H7 (cell line): ENCODE results near the gene FGD4. TPM values are rescaled to one million over a fixed set of nuclear protein-coding genes. Genes with fewer than 3 reads are reported as not detected.
"Not testable (repeated sequence)": the region's sequence is repeated elsewhere in the genome, so short reads cannot be mapped to it uniquely, and the experiment has no call there.

Source experiments
- DNase-seq: peaks from one replicate; pipeline ENCODE4 v3.0.0; 2012
- H3K27me3 ChIP-seq: 2 replicates; pipeline ENCODE4 v1.6.0; 2011; ENCODE audit warnings: mild to moderate bottlenecking, low read length; ENCODE audit not compliant: control insufficient read depth, insufficient read depth
- H3K36me3 ChIP-seq: replicated peaks from 2 replicates; pipeline ENCODE4 v1.5.1; 2011; ENCODE audit warnings: low read length; ENCODE audit not compliant: control insufficient read depth, insufficient read depth
- H3K4me3 ChIP-seq: 2 replicates; pipeline ENCODE4 v1.5.1; 2011; ENCODE audit warnings: low read depth, mild to moderate bottlenecking, control low read depth, low read length, moderate library complexity; ENCODE audit not compliant: insufficient read depth
- total RNA-seq: library from RNA; depleted of rRNA; stranded (reverse); fragments of >200 nt; shearing (Covaris generic); gene quantifications from 2 replicates; pipeline ENCODE4 v1.2.3, GENCODE V29; 2014

Gene FGD4
- total RNA-seq, 1 experiment from 2014 or later, result 24.0 TPM

GRCh38 chr12:32522331-32523221 lies 123.2 kb downstream of the FGD4 start:
- no peaks in the 10 kb centered on the region; the same call in 1 of the 2 replicates for H3K36me3 ChIP-seq
- no peak for DNase-seq
- no peaks in the 10 kb centered on the region for H3K27me3 ChIP-seq
- no peak overlapping the region for H3K4me3 ChIP-seq

- H3K27me3 ChIP-seq, H3K36me3 ChIP-seq, H3K4me3 ChIP-seq, DNase-seq: not testable (repeated sequence)
These were observed 126.4 kb downstream of the FGD4 start for GRCh38 chr12:32525802-32526201.

- H3K4me3 ChIP-seq, H3K27me3 ChIP-seq, DNase-seq, H3K36me3 ChIP-seq: not testable (repeated sequence)
These were observed 127.0 kb downstream of the FGD4 start for GRCh38 chr12:32526343-32526742.

- DNase-seq, result no peak
- Histone ChIP-seq H3K36me3 (no peaks in the 10 kb centered on the region), H3K27me3 (no peaks in the 10 kb centered on the region), H3K4me3 (no peak overlapping the region)
These were observed 133.1 kb downstream of the FGD4 start for GRCh38 chr12:32532422-32532821.

DNA sequence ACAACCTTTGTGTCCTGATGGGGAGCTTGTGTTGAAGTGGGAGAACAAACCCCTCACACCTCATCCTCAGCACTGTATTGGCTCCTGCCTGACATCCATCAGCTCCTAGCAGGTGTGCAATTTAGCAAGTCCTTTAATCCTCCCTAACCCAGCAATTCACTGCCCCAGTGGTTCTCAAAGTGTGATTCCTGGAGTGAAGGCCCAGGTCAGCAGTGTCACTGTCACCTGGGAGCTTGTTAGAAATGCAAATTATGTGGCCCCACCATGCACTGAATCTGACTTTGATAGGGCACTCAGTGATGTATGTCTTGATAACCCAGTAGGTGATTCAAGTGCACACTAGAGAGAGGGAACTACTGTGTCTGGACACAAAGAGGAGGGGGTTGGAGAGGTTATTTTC lies 133.6 kb downstream of the FGD4 start:
- Histone ChIP-seq H3K36me3 (no peaks in the 10 kb centered on the region), H3K4me3 (no peak overlapping the region), H3K27me3 (no peaks in the 10 kb centered on the region)
- no peak for DNase-seq

DNA sequence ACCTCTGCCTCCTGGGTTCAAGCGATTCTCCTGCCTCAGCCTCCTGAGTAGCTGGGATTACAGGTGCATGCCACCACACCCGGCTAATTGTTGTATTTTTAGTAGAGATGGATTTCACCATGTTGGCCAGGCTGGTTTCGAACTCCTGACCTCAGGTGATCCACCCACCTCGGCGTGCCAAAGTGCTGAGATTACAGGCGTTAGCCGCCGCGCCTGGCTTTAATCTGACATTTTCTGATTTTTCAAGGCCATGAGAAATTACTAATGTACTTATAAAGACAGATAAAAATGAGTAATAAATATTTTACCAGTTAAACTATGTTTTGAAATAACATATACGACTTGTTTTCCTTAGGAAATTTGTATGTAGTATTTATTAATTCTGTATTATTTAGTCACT lies 134.1 kb downstream of the FGD4 start:
- H3K27me3 ChIP-seq, H3K36me3 ChIP-seq, DNase-seq, H3K4me3 ChIP-seq: not testable (repeated sequence)

GRCh38 chr12:32533971-32534590 lies 134.7 kb downstream of the FGD4 start:
- H3K36me3 ChIP-seq, result no peaks in the 10 kb centered on the region
- peak; percentile 31 for DNase-seq
- no peaks in the 10 kb centered on the region for H3K27me3 ChIP-seq
- H3K4me3 ChIP-seq, result no peak overlapping the region

DNA sequence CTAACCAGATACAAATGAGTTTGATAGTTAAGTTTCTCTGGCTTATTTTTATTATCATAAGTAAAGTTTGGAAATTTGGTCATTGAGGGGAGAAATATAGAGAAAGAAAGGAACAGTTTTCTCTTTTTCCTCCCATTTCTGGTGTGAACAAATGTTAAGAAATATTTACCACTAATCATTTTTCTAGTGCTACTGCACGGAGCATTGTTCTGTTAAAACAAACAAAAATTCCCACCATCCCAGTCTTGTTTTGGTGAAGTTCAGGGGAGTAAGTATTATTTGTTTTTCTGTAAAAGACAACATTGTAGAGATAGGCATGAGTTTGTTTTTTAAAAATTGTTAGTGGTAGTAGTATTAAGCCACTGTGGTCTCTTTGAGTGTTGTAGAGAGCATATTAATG lies 135.3 kb downstream of the FGD4 start:
- Histone ChIP-seq H3K27me3 (no peaks in the 10 kb centered on the region), H3K36me3 (no peaks in the 10 kb centered on the region), H3K4me3 (no peak overlapping the region)
- no peak for DNase-seq

DNA sequence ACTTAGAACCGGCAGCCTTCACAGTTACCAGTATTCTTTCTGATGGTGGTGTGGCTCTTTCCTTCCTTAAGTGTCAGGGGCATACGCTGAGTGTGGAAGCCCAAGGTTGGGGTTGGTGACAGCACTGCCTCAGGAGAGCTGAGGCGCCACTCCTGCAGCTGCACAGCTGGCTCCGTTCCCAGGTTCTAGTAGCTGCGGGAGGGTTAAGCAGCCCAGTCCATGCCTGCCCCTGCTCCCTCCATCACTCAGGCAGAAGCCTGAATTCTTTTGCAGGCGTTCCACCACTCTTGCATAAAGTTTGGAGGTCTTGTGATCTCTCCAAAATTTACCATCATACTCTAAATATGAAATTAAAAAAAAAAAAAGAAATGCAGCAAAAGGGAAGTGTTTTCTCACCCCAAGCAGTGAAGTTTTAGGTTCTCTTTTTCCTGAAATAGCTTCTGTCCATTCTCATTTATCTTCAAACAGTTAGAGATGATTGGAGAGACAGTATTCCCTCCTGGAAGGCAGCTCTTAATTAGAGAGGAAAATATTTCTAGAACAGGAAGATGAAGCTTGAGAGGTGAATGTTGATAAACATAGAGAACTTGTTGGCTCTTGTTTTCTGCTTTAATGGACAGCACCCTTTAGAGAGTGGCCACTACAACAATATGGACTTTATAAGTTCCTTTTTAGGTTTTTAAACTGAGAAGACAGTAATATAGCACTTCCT lies 136.1 kb downstream of the FGD4 start:
- H3K36me3 ChIP-seq, result no peaks in the 10 kb centered on the region
- no peak overlapping the region for H3K4me3 ChIP-seq
- DNase-seq, result peak; percentile 38
- H3K27me3 ChIP-seq, result no peaks in the 10 kb centered on the region

DNA sequence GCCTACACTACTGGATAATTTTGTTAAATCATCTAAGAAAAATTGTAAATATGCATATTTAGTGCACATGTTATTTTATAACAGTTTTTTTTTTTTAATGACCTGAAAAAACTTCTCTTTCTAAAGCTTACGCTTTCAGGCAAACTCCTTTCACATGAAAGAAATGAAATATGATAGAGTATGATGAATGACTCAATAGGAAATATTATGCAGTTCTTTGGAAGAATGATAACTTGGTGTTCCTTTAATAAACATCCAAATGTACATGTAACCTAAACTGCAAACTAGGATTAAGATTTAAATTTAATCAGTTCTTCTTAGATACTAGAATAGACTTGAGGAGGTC lies 136.6 kb downstream of the FGD4 start:
- no peak for DNase-seq
- H3K27me3 ChIP-seq, result no peaks in the 10 kb centered on the region
- H3K4me3 ChIP-seq, result no peak overlapping the region
- no peaks in the 10 kb centered on the region for H3K36me3 ChIP-seq

DNA sequence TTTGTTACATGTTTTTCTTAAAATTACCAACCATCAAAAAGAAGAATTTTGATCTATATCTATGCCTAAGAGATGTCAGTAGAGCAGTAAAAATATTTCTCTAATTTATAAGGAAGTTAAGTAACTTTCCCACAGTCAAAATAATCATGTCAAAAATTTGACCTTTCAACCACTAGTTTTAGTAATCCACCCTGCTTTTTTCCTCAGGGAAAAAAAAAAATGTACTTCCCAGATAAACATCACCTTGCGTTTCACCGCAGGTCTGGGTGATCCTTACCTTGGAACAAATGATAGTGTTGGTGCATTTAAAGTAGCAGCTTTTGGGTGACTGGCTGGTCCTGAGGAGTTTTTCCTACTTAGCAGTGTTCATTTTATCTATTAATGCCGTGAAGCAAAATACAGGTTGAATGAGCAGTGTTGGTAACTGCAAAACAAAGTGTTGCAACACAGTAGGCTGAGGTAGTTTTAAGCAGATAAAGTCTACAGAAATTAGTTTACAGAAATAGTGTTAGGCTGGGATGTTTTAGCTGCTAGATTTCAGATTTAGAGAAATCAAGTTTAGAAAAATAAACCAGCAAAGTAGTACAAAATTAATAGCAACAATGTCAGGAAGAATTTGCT lies 142.5 kb downstream of the FGD4 start:
- Histone ChIP-seq H3K4me3 (no peak overlapping the region), H3K27me3 (no peaks in the 10 kb centered on the region), H3K36me3 (no peaks in the 10 kb centered on the region)
- no peak for DNase-seq

DNA sequence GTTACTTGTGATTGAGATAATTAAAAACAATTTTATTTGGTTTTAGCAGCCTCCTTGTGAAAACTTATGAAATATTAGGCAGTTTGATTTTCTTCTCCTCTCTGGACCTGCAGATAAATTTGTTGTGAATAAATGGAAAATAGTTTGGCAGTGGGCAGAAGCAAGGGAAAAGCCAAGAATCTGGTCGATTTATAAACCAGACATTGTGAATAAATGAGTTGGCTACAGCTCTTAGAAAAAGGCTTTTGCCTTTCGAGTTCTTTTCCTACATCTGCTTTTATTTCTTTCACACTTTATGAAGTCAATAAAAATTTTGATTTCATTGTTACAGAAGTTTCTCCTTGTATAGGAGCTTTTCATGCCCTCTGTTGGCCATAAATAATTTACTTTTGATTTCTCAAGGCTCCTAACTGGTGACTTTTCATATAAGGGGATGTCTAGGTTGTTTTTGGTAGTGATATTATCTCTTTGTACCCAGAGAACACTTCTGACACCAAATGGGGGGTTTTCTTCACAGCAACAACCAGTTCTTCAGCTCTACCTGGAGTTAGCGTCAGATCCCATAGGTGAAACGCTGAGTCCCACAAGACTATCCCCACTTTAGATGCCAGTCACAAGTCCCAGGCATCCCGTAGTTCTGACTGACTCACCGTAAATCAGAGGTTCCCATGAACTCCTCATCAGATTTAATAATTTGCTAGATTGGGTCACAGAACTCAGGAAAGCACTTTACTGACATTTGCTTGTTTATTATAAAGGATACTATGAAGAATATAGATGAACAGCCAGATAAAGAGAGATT lies 143.3 kb downstream of the FGD4 start:
- Histone ChIP-seq H3K36me3 (no peaks in the 10 kb centered on the region), H3K27me3 (no peaks in the 10 kb centered on the region), H3K4me3 (no peak overlapping the region)
- no peak for DNase-seq

GRCh38 chr12:32544893-32545292 lies 145.5 kb downstream of the FGD4 start:
- Histone ChIP-seq H3K4me3 (no peak overlapping the region), H3K27me3 (no peaks in the 10 kb centered on the region), H3K36me3 (no peaks in the 10 kb centered on the region)
- DNase-seq, result no peak

GRCh38 chr12:32545413-32545980 lies 146.1 kb downstream of the FGD4 start:
- no peaks in the 10 kb centered on the region for H3K36me3 ChIP-seq
- no peak overlapping the region for H3K4me3 ChIP-seq
- no peak for DNase-seq
- H3K27me3 ChIP-seq, result no peaks in the 10 kb centered on the region
